Activated CD4-positive, CD25-positive, alpha-beta regulatory T cell treated with anti-CD3 and anti-CD28 coated beads, Interleukin-2, amount 50 U/mL, for 72 hours (primary cell): ENCODE results near the gene TRRAP.

Experiments used
- DNase-seq: peaks from one replicate; pipeline ENCODE4 v3.0.0; 2021

The TRRAP gene

DNA sequence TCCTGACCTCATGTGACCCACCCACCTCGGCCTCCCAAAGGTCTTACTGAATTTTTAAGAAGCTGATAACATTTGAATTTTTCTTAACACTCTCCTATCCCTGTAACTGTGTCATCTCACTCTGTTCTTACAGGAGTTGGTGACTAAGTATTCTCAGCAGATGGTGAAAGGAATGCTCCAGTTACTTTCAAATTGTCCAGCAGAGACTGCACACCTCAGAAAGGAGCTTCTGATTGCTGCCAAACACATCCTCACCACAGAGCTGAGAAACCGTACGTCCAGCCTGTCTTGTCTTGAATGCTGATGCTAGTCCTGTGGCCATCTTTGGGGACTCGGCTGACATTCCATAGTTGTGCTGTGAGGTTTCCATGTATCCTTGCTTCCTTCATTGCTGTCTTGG lies 24.9 kb downstream of the TRRAP start:
- DNase-seq, result no peak

DNA sequence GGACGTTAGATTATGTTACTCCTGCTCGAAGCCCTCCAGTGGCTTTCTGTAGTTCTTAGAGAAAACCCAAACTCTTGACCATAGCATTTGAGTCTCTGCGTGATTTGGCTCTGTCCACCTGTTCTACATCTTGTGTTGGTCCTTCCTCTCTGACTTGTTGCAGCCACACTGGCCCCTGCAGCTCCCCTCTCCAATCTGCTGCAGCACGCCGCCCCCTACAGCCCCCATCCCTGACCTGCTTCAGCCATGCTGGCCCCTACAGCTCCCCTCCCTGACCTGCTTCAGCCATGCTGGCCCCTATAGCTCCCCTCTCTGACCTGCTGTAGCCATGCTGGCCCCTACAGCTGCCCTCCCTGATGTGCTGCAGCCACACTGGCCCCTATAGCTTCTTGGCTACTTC lies 29.2 kb downstream of the TRRAP start:
- DNase-seq, result no peak

DNA sequence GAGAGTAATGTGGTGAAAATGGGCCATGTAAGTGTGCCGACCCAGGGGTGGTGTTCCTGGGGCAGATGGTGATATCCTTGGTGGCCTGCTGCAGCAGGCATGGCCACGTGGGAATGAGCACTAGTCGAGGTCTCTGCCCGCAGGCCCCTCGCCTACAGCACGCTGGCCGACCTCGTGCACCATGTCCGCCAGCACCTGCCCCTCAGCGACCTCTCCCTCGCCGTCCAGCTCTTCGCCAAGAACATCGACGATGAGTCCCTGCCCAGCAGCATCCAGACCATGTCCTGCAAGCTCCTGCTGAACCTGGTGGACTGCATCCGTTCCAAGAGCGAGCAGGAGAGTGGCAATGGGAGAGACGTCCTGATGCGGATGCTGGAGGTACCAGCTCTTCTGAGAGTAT lies 30.3 kb downstream of the TRRAP start:
- no peak for DNase-seq

DNA sequence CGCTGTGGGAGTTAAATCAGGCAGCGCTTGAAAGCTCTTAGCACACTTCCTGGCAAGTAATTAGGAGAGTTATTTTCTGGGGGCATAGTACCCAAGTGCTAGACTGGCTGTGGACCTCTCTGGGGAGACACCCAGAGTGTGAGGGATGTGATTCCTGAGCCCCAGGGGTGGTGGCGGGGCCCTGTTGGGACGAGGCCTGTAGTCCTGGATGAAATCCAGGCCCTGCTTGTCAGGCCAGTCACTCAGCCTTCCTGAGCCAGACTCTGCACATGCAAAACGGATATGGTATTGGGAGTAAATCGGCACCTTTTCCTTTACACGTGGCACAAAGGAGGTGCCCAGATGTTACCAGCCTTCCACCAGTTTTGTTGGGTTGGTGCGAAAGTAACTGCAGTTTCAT lies 31.2 kb downstream of the TRRAP start:
- no peak for DNase-seq

DNA sequence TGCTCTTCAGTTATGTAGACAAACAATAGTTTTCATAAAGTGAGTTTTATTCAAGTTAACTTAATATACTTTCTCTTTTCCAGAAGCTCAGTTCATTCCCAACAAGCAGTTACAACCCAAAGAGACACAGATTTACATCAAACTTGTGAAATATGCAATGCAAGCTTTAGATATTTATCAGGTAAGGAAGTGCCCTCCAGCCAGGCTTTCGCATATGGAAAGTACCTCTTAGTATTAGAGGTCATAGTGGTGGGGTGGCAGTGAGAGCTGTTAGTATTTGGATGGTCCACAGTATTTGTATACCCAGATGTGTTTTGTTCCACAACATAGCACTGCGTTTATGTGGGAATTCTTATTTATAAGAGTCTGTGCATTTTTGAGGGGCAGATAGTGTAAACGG lies 32.1 kb downstream of the TRRAP start:
- DNase-seq, result no peak

DNA sequence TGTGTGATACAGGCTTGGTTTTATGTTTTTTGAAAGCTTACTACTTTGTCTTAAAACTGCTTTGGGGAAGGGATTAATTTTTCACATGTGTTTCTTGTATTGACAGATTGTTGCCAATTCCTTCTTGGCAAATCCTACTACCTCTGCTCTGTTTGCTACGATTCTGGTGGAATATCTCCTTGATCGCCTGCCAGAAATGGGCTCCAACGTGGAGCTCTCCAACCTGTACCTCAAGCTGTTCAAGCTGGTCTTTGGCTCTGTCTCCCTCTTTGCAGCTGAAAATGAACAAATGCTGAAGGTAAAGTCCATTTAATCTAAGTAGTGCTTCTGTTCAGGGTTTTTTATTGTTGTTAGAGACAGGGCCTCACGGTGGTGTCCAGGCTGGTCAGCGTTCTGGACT lies 33.6 kb downstream of the TRRAP start:
- DNase-seq, result no peak

DNA sequence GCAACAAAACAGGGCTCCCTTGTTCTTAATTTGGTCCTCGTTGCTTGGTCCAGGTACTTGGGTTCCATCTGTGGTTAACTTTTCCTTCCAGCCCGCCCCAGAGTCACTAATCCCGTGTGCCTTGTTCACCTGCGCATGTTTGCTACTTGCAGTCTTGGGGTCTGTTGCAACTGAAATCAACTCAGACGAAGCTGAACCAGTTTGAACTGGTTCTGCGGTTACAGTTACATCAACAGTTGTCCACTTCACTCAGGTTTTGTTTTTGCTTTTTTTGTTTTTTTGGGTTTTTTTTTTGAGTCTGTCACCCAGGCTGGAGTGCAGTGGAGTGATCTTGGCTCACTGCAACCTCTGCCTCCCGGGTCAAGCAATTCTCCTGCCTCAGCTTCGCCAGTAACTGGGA lies 34.7 kb downstream of the TRRAP start:
- no peak for DNase-seq

DNA sequence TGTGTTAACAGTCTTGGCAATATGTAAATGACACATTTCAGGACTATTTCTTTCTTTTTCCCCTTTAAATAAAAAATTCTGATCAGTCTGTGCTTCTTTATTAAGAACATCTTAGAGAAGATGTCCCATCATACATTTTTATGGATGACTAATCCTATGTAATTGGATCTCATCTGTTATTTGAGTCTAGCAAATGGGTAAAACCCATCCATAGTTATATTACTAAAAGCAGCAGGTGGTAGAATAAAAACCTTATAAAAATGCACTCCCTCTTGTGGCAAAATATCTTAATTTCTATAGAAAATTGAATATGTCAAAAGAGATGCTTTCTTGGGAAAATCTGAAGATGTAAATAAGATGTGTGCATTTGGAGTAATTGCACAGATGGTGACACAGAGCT lies 35.3 kb downstream of the TRRAP start:
- no peak for DNase-seq

DNA sequence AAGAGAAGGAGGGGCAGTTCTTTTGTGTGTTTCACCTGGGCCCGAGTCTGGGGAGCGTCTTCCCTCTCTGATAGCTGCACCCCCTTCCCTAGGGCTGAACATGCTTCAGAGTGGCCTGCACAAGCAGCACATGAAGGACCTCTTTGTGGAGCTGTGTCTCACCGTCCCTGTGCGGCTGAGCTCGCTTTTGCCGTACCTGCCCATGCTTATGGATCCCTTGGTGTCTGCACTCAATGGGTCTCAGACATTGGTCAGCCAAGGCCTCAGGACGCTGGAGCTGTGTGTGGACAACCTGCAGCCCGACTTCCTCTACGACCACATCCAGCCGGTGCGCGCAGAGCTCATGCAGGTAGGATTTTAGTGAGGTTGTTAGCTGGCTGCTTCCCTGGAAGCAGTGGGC lies 39.0 kb downstream of the TRRAP start:
- DNase-seq, result no peak

DNA sequence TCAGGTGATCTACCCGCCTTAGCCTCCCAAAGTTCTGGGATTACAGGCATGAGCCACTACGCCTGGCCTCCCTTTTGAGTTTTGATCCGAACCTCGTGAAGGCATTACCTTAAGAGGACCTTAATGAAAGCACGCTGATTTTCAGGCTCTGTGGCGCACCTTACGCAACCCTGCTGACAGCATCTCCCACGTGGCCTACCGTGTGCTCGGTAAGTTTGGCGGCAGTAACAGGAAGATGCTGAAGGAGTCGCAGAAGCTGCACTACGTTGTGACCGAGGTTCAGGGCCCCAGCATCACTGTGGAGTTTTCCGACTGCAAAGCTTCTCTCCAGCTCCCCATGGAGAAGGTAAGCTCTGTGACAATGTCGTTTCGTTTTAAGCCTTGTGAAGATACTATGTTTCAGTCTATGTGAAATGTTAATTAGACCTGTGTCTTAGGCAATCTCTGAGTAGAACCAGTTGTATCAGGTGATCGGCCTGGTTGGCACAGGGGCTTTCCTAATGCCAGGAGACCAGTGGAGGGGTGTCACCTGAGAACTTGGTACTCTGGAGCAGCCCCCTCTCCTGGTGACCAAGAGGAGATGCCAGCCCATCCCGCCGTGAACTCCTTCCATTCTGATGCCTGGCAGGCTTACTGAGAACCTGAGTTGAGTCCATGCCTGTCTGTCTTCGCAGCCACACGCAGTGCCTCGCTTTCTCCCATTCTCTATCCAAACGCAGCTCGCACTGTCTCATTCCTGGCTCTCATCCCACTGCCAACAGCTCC lies 43.5 kb downstream of the TRRAP start:
- DNase-seq, result no peak

DNA sequence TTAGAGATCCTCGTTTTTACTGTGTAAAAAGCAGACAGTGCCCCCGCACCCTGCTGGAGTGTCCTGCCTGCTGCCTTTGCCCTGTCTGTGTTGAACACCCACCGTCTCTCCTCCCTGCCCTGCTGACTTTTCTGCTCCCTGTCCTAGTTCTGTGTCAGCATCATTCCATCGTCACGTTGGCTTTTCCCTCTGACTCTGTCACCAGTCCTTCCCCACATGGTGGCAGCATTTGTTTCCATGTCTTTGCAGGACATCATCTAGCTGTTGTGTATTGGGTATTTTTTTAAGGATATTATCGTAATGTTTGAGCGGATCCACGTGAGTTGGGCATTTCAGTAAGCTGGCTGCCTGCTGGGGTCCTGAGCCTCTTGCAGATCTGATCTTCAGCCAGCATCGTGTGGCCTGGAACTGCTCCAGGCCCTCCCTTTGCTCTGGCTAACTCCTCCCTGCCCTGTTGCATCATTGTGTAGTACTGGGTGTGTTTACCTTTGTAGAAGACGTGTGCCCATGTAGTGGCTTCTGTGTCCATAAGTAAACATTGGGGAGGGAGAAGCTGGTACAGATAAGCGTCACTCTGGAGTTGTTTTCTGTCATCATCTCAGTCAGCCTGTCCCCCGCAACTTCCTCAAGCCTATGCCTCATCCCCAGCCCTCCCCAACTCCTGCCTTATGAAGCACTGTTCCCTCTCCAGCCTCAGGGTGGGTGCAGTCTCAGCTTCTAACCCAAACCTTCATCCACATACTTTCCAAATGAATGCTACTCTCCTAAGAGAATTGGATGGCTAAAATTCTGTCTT lies 44.3 kb downstream of the TRRAP start:
- DNase-seq, result no peak

DNA sequence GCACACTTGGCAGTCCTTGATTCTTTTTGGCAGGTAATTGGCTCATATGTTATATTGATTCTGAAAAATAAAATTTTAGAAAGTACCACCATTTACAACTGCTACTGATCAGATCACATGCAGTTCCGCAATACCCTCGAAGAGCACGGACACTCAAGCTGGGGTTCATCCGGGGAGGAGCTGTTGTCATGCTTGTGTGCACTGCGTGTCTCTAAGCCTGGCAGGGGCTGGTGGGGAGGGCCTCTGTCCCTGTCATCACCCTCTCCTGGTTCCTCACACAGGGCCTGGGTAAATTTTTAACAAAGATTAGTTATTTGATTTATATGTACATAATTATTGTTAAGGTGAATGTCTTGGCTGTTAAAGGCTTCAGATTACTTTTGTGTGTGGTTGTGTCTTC lies 45.2 kb downstream of the TRRAP start:
- no peak for DNase-seq

DNA sequence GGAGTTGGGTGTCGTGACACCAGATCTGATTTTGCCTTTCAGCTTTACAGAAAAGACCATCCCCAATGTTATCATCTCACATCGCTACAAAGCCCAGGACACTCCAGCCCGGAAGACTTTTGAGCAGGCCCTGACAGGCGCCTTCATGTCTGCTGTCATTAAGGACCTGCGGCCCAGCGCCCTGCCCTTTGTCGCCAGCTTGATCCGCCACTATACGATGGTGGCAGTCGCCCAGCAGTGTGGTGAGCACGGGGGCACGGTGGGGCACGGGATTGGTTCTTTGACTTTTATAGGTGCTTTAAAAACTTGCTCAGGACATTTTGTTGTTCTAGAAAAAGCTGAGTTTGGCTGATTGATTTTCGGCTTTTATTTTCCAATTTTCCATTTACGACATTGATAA lies 48.8 kb downstream of the TRRAP start:
- DNase-seq, result no peak

DNA sequence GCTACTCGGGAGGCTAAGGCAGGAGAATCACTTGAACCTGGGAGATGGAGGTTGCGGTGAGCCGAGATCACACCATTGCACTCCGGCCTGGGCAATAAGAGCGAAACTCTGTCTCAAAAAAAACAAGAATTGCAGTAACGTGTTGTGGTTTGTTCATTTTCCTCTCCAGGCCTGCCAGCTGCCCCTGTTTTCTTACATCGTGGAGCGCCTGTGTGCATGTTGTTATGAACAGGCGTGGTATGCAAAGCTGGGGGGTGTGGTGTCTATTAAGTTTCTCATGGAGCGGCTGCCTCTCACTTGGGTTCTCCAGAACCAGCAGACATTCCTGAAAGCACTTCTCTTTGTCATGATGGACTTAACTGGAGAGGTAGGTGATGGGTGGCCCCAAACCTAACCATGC lies 52.1 kb downstream of the TRRAP start:
- no peak for DNase-seq

DNA sequence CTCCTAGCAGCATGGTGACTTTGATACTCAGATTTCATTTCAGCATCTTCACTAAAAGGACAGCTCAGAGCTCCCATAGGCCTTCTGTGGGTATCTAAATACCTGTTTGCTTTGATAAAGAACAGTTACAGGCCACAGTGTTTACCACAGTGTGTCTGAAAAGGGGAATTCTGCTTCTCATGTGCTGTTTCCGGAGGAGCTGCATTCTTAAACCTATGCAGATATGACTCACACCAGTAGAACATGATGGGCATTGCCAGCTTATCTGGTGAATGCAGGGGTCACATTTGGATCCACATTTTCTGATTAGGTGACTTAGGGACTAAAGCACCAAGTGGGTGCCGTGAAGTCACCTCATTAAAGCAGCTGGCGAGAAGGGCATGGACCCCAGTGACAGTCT lies 52.6 kb downstream of the TRRAP start:
- no peak for DNase-seq

DNA sequence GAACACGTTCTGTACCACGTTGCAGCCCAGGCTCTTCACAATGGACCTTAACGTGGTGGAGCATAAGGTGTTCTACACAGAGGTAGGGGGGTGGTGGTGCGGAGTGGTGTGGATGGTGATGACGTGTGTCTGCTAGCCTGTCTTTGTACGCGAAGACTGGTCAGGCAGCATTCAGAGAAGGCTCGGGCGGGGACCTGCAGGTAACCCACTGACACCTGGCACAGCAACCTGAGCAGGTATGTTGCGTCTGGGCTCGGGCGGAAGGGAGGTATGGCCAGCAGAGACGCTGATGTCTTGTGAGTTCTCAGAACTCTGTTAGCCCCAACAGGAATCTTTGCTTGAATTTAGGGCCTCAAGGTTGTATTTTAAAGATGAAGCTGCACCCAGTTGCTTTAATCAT lies 55.0 kb downstream of the TRRAP start:
- DNase-seq, result no peak

DNA sequence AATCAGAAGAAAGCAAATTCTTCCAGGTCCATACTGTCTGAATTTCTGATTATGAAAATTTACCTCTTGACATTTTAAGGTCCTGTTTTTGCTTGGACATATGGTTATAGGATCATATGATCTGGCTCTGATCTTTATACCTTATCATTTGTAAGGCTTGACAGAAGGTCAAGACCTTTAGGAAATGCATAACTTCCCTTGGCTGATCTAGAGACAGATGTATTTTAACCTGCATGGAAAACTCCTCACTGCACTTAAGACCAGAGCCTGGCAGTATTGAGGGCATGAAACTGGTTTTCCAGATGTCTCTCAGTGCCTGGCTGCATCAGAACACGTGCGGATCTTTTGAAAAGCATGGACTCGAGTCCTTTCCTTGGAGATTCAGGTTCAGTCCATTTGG lies 55.9 kb downstream of the TRRAP start:
- DNase-seq, result no peak

DNA sequence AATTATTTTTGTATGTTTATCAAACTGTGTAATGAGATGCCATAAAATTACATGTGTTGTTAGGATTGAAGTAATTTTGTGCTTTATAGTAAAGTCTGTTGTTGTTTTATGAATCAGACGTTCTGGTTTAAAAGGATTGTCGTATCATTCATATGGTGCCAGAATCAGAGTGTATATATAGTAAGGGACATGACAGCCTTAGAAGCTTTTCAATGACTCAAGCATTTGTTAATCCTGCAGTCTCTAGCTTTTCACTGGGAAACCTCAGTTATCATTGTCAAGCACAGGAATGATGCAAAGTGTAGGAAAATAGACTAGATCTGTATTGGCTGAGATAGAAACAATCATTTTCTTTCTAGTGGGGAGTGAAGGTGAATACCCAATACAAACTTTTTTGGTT lies 57.5 kb downstream of the TRRAP start:
- no peak for DNase-seq

DNA sequence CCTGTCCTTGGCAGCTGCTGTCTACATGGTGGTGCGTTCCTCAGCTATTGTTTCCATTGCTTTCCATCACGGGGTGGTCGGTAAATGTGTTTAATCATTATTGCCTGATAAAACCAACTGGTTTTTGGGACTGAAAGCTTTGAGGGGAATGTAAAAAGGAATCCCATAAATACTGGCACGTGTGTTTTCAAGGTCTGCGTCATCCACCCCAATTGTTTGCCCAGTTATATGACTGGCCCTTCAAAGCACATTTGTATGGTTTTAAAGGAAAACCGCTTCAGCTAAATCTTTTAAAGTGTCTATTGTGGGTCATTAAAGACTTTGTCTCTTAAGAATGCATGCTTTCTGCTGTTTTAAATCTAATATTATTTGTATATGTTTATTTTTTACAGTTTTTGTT lies 65.0 kb downstream of the TRRAP start:
- no peak for DNase-seq

DNA sequence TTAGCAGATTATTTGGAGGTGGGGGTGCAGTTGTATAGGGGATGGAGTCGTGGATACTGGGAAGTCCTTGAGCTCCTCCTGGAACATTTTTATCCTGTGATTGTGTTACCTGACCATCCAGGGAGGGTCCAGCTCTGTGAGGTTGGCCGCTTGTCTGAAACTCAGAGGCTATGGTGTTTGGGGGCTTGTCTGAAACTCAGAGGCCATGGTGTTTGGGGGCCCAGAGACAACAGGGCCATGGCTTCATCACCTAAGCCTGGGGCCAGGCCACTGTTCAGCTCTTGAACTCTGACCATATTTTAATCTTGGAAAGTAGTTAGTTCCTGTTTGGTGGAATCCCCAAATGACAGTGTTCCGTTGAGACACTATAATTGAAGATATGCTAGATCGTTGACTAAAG lies 66.1 kb downstream of the TRRAP start:
- no peak for DNase-seq

DNA sequence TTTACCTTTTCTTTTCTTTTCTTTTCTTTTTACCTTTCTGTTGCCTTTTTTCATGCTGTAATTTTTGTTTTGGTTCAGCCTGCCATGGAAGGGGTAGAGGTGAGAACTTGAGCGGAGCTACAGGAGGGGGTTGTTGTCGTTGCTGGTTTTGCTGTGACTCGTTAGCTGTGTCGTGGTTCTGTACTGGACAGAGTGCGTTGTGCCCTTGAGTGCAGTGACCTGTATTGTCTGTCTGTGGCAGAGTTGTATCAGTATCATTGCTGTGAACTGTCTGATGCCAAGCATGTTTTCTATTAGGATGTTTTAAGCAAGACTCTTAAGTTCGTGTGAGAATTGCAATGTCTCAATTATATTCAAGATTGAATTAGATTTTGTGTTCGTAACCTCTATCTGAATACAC lies 67.5 kb downstream of the TRRAP start:
- no peak for DNase-seq

DNA sequence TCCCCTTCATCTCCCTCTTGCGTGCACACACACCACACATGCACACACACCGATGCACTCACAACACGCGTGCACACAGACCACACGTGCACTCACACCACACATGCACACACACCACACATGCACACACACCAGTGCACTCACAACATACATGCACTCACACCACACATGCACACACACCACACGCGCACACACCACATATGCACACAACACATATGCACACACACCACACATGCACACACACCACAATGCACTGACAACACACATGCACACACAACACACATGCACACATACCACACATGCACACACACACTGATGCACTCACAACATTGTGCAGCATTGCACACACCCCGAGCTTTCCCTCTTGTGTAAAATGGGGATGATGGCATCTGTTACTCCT lies 68.1 kb downstream of the TRRAP start:
- DNase-seq, result no peak

DNA sequence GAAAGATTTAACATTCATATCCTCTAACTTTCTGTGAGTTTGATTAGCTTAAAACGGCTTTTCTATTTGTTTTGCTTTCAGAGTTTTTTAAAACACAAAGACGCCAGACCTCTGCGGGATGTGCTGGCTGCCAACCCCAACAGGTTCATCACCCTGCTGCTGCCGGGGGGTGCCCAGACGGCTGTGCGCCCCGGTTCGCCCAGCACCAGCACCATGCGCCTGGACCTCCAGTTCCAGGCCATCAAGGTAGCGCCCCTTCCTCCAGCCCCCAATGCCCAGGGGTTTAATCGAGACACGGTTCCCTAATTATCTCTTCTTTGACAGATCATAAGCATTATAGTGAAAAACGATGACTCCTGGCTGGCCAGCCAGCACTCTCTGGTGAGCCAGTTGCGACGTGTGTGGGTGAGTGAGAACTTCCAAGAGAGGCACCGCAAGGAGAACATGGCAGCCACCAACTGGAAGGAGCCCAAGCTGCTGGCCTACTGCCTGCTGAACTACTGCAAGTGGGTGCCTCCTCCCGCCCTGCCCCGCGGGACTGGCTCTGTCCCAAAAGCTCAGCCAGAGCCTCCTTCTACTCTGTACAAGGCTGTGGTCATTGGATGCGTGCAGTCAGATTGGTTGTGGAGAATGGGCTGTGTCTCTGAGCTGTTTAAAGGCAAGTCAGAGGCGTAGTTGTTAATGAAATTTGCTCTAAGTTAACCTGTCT lies 71.2 kb downstream of the TRRAP start:
- no peak for DNase-seq

DNA sequence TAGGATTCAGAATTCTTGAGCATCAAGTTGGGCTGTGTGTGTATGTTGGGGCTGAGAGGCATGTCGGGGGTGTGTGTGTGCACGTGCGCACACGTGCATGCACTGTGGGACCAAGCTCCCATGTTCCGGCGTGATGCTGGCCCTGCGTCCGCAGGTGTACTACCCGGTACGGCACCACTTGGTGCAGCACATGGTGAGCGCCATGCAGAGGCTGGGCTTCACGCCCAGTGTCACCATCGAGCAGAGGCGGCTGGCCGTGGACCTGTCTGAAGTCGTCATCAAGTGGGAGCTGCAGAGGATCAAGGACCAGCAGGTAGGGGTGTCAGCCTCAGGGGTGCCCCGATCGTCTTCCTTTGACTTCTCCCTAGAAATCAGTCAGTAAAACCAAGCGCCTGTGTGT lies 77.7 kb downstream of the TRRAP start:
- DNase-seq, result no peak
